ACHN (cell line): Measurements from ENCODE around the gene PDGFRB.

Experiments
- DNase-seq: peaks from one replicate; pipeline ENCODE4 v3.0.0-alpha.2; 2015
- in situ Hi-C: cut with HindIII; loops from 2 replicates; pipeline ENCODE4 v1.10.0; 2017; ENCODE audit warnings: low sequenced_read_pairs, low pct_ligation_motif_present, low pct_unique_long_range_greater_than_20kb

Gene PDGFRB

GRCh38 chr5:150066436-150066835, 89.2 kb downstream of the PDGFRB start:
- in situ Hi-C loops: no loop called here
- DNase-seq: no peak

GRCh38 chr5:150065886-150066285, 89.8 kb downstream of the PDGFRB start:
- in situ Hi-C loops: no loop called here
- no peak for DNase-seq

- DNase-seq: peak; percentile 30
- in situ Hi-C loops: no loop called here
Observed at GRCh38 chr5:150065346-150065745, 90.3 kb downstream of the PDGFRB start.

- in situ Hi-C loops: no loop called here
- DNase-seq: no peak
Observed at GRCh38 chr5:150064681-150065220, 90.9 kb downstream of the PDGFRB start.
